Neuronal stem cell (in vitro differentiated cells): ENCODE data around the gene HOXB8.
A peak's percentile ranks its signal among the peaks of the same experiment; 100 is the strongest.

Experiments used
- DNase-seq: peaks from one replicate; pipeline ENCODE4 v3.0.0-alpha.2; 2013; ENCODE audit warnings: low spot score
- H2AFZ ChIP-seq: one replicate; pipeline ENCODE4 v1.6.1; 2013; ENCODE audit warnings: mild to moderate bottlenecking, low read length, inconsistent platforms
- H2AK5ac ChIP-seq: 2 replicates; pipeline ENCODE4 v1.6.1; 2013; ENCODE audit warnings: low read depth, mild to moderate bottlenecking, inconsistent platforms, low read length, moderate library complexity, mixed read lengths
- H2BK120ac ChIP-seq: 2 replicates; pipeline ENCODE4 v1.6.1; 2013; ENCODE audit warnings: low read depth, mild to moderate bottlenecking, inconsistent platforms, low read length, moderate library complexity, mixed read lengths
- H2BK12ac ChIP-seq: one replicate; pipeline ENCODE4 v1.6.1; 2013; ENCODE audit warnings: low read length, inconsistent platforms
- H2BK15ac ChIP-seq: 2 replicates; pipeline ENCODE4 v1.6.1; 2013; ENCODE audit warnings: mild to moderate bottlenecking, low read length, inconsistent platforms, mixed read lengths
- H2BK5ac ChIP-seq: one replicate; pipeline ENCODE4 v1.6.1; 2013; ENCODE audit warnings: inconsistent platforms, mild to moderate bottlenecking, low read length, moderate library complexity
- H3K14ac ChIP-seq: one replicate; pipeline ENCODE4 v1.6.1; 2013; ENCODE audit warnings: low read length, inconsistent platforms
- H3K18ac ChIP-seq: 2 replicates; pipeline ENCODE4 v1.6.1; 2013; ENCODE audit warnings: low read length, inconsistent platforms
- H3K23ac ChIP-seq: 2 replicates; pipeline ENCODE4 v1.6.1; 2013; ENCODE audit warnings: low read depth, mild to moderate bottlenecking, mixed read lengths, low read length, inconsistent platforms; ENCODE audit not compliant: poor library complexity
- H3K27ac ChIP-seq: replicated peaks from 3 replicates; pipeline ENCODE4 v1.5.1; 2013; ENCODE audit warnings: low read length, inconsistent platforms
- H3K27me3 ChIP-seq, 3 experiments: 2 replicates each; pipeline ENCODE4 v1.6.1; 2013; ENCODE audit warnings: low read length in 3 of 3, mild to moderate bottlenecking in 2 of 3, inconsistent platforms in 1 of 3, low read depth in 1 of 3, mixed read lengths in 1 of 3, moderate library complexity in 1 of 3; ENCODE audit not compliant: control insufficient read depth in 3 of 3, insufficient read depth in 3 of 3
- H3K36me3 ChIP-seq, 2 donors: replicated peaks in 1 of 2; 2 replicates each; pipeline ENCODE4 v1.6.1; 2013; ENCODE audit warnings: low read length in 2 of 2; ENCODE audit not compliant: control insufficient read depth in 2 of 2, insufficient read depth in 2 of 2
- H3K4ac ChIP-seq: 2 replicates; pipeline ENCODE4 v1.6.1; 2013; ENCODE audit warnings: inconsistent platforms, mild to moderate bottlenecking, low read length, moderate library complexity
- H3K4me1 ChIP-seq, 2 donors: 1 replicate in 1 of 2; 2 replicates in 1 of 2; pipeline ENCODE4 v1.6.1; 2013; ENCODE audit warnings: low read length in 2 of 2, low read depth in 1 of 2; ENCODE audit not compliant: control insufficient read depth in 2 of 2, insufficient read depth in 1 of 2
- H3K4me2 ChIP-seq: one replicate; pipeline ENCODE4 v1.6.1; 2013; ENCODE audit warnings: mild to moderate bottlenecking, low read length, inconsistent platforms; ENCODE audit not compliant: insufficient read depth, poor library complexity, severe bottlenecking
- H3K4me3 ChIP-seq, 2 donors: 2 replicates each; pipeline ENCODE4 v1.5.1; 2013; ENCODE audit warnings: low read length in 2 of 2, mild to moderate bottlenecking in 2 of 2, inconsistent platforms in 1 of 2, moderate library complexity in 1 of 2
- H3K79me1 ChIP-seq: one replicate; pipeline ENCODE4 v1.6.1; 2013; ENCODE audit warnings: low read depth, mild to moderate bottlenecking, inconsistent platforms, low read length, moderate library complexity
- H3K9ac ChIP-seq: one replicate; pipeline ENCODE4 v1.6.1; 2013; ENCODE audit warnings: mild to moderate bottlenecking, low read depth, low read length, inconsistent platforms; ENCODE audit not compliant: poor library complexity
- H3K9me3 ChIP-seq, 2 donors: replicated peaks in 1 of 2; 2 replicates each; pipeline versions ENCODE3 to v1.6.1; 2013; ENCODE audit warnings: low read length in 2 of 2, mild to moderate bottlenecking in 2 of 2, inconsistent platforms in 1 of 2, low read depth in 1 of 2, mixed read lengths in 1 of 2, moderate library complexity in 1 of 2; ENCODE audit not compliant: control insufficient read depth in 2 of 2, insufficient read depth in 1 of 2
- H4K8ac ChIP-seq: one replicate; pipeline ENCODE4 v1.6.1; 2013; ENCODE audit warnings: low read depth, mild to moderate bottlenecking, inconsistent platforms, low read length, moderate library complexity
- H4K91ac ChIP-seq: one replicate; pipeline ENCODE4 v1.6.1; 2013; ENCODE audit warnings: low read length, low read depth, mild to moderate bottlenecking, inconsistent platforms; ENCODE audit not compliant: poor library complexity
- WGBS, 2 donors: extraction: QIAGEN DNeasy Blood & Tissue Kit; methylation state at CpG; one replicate each; pipeline ENCODE4 v1.1.7; 2013; ENCODE audit warnings: missing lambda C conversion rate in 2 of 2, mixed read lengths in 1 of 2; ENCODE audit not compliant: insufficient read length in 2 of 2, insufficient replicate concordance in 1 of 2; ENCODE audit errors: extremely low coverage in 2 of 2; 5-methylcytosine and 5-hydroxymethylcytosine counted together

HOXB8 gene

DNA sequence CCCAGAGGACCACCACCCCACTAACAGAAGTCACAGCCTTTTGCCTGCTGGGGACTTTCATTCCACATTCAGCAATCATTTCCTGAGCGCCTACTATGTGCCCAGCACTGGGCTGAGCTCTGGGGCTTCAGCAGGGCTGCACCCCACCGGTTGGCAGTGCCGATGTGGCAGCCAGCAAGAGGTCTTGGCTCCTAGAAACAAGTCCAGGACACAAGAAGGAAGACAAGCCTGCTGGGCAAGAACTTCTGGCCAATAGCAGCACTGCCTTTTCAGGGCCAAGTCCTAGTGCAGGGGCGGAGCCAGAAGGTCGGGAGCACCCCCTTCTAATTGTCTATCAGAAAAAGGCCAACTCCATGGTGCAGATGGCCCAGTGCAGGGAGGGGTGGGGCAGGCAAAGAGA lies 24.0 kb upstream of the HOXB8 start:
- Histone ChIP-seq H2AFZ (no peak overlapping the region), H2AK5ac (no peak overlapping the region), H3K27ac (no peak overlapping the region), H3K9me3 (peaks cover 2 to 3% of the 10 kb centered on the region in 2 donors), H3K18ac (no peak overlapping the region), H3K4ac (no peak overlapping the region), H2BK12ac (no peak overlapping the region), H3K36me3 (no peaks in the 10 kb centered on the region), H2BK15ac (no peak overlapping the region), H3K23ac (no peak overlapping the region), H4K91ac (no peak overlapping the region), H4K8ac (no peak overlapping the region), H3K14ac (no peak overlapping the region), H2BK5ac (no peak overlapping the region), H3K4me2 (no peak overlapping the region), H3K27me3 (peaks cover 56 to 100% (median 98%) of the 10 kb centered on the region in 3 experiments), H3K79me1 (no peaks in the 10 kb centered on the region), H3K4me3 (no peak overlapping the region), H3K9ac (no peak overlapping the region), H2BK120ac (no peak overlapping the region), H3K4me1 (no peaks in the 10 kb centered on the region)
- no CpG with 5 or more reads among the region's 5 CpGs for WGBS, 2 donors
- DNase-seq: no peak

DNA sequence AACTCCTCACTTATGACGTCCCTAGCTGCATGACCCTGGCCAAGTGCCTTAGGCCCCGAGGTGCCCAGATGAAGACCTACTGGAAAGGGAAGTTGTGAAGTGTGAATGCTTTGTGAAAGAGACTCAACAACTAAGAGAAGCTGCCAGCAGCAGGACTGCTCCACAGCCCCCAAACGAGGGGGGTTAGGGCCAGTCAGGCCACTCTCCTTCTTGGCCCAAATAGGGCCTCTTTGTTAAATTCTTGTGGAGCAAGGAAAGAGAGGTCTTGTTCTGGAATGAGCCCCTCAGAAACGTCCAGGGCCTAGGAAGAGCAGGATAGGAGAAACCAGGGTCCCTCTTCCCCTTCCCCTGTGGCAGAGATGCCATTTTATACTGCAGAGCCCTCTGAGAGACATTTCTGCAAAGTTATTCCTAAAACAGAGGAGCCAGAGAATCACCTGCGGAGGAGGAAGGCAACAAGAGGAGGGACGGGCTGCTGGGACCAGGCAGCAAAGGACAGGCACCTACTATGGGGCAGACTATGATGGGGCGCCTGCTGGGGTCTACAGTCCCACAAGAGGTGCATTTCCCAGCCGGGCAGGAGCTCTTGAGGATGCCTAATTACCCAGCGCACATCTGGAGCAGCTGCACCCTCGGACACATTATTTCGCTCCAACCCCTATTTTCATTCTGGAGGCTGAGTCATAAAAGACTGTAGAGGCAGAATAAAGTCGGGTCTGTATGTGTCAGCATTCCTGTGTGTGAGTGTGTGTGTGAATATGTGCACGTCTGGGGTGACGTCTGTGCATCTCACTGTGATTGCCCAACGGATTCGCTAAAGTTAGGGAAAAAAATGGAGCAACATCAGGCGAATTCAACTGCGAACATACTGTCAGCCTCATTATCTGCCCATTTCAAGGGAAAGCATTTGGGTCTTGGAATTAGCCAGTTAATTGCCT lies 22.5 kb upstream of the HOXB8 start:
- no CpG with 5 or more reads among the region's 18 CpGs for WGBS, 2 donors
- no peak overlapping the region for H4K8ac ChIP-seq
- H3K36me3 ChIP-seq: no peaks in the 10 kb centered on the region

DNA sequence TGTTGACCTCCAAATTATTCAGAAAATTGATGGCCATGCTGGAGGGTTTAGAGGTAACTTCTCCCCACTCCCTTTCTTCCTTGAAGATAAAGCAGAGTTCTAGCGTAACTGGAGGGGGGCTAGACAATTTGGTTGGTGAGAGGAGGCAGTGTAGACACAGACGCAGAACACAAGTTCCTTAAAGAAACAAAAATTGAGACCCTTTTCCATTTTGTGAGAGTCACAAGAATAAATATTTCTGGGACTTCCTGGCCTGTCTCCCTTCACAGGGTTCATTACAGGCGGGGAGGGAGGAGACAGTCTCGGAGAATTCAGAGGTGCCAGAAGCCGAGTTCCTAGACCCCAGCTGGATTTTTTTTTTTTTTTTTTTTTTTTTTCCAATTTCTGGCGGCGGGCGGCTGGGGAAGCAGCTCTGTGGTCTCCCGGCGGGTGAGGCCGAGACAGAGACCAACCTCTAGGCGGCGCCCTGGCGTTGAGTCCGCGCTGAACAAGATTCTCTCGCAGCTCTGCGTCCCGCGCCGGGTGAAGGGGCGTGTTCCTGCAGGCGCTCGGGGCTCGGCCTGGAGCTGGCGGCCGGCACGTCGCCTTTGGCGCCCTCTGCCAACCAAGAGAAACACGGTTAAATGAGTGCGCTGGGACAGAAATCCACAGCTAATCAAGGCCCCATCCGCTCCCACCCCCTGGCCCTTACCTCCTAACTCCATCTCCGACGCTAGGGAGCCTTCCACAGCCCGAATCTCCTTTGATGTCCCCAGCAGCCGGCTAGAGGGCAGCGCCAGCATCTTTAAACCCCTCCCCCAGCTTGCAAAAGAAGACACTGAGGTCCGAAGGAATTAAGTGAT lies 21.3 kb upstream of the HOXB8 start:
- Histone ChIP-seq H3K27ac (no peak overlapping the region), H3K27me3 (peaks cover 54 to 100% (median 98%) of the 10 kb centered on the region in 3 experiments)

More for the DNA sequence above, 22.5 kb upstream of the HOXB8 start:
- Histone ChIP-seq H3K18ac (no peak overlapping the region), H3K4me1 (no peaks in the 10 kb centered on the region), H3K14ac (no peak overlapping the region), H3K79me1 (no peaks in the 10 kb centered on the region), H3K9me3 (peaks cover 2 to 3% of the 10 kb centered on the region in 2 donors), H4K91ac (no peak overlapping the region), H2BK120ac (no peak overlapping the region), H2AK5ac (no peak overlapping the region), H2BK12ac (no peak overlapping the region), H2BK15ac (no peak overlapping the region), H3K27me3 (peaks cover 60 to 100% (median 98%) of the 10 kb centered on the region in 3 experiments), H3K27ac (no peak overlapping the region), H3K9ac (no peak overlapping the region), H3K4ac (no peak overlapping the region), H3K23ac (no peak overlapping the region), H3K4me3 (no peak overlapping the region), H2BK5ac (no peak overlapping the region), H3K4me2 (no peak overlapping the region), H2AFZ (no peak overlapping the region)
- no peak for DNase-seq

More for the DNA sequence above, 21.3 kb upstream of the HOXB8 start:
- no peak overlapping the region for H2AK5ac ChIP-seq
- H2BK15ac ChIP-seq: no peak overlapping the region
- H3K4me2 ChIP-seq: no peak overlapping the region
- H4K91ac ChIP-seq: no peak overlapping the region
- no peak overlapping the region for H2BK5ac ChIP-seq
- H4K8ac ChIP-seq: no peak overlapping the region
- H2AFZ ChIP-seq: peak overlapping the region; percentile 69
- no peaks in the 10 kb centered on the region for H3K4me1 ChIP-seq
- no peaks in the 10 kb centered on the region for H3K36me3 ChIP-seq
- H3K23ac ChIP-seq: peak overlapping the region; percentile 33
- peak; percentile 90 for DNase-seq
- no peaks in the 10 kb centered on the region for H3K9me3 ChIP-seq
- WGBS, 2 donors: no CpG with 5 or more reads among the region's 39 CpGs
- peak overlapping the region; percentile 33 for H3K18ac ChIP-seq
- no peak overlapping the region for H3K9ac ChIP-seq
- H2BK12ac ChIP-seq: no peak overlapping the region
- no peak overlapping the region for H2BK120ac ChIP-seq
- no peak overlapping the region for H3K4ac ChIP-seq
- no peaks in the 10 kb centered on the region for H3K79me1 ChIP-seq
- no peak overlapping the region for H3K14ac ChIP-seq
- no peak overlapping the region for H3K4me3 ChIP-seq
